Endothelial cell (in vitro differentiated cells): ENCODE measurements around the gene VEGFA. TPM values are rescaled to one million over a fixed set of nuclear protein-coding genes. Genes with fewer than 3 reads are reported as not detected.

Experiments used
- DNase-seq: peaks from one replicate; pipeline ENCODE4 v3.0.0; 2021; ENCODE audit warnings: low spot score
- H3K27ac Mint-ChIP-seq: one replicate; pipeline ENCODE4 v1.8.0; 2021; ENCODE audit warnings: mixed read lengths, inconsistent platforms; ENCODE audit not compliant: unreplicated experiment
- H3K27me3 Mint-ChIP-seq: one replicate; pipeline ENCODE4 v1.8.0; 2021; ENCODE audit warnings: mild to moderate bottlenecking, moderate library complexity, mixed read lengths, inconsistent platforms; ENCODE audit not compliant: unreplicated experiment
- H3K36me3 Mint-ChIP-seq: one replicate; pipeline ENCODE4 v1.8.0; 2021; ENCODE audit warnings: mild to moderate bottlenecking, low read depth, mixed read lengths, inconsistent platforms; ENCODE audit not compliant: unreplicated experiment
- H3K4me1 Mint-ChIP-seq: one replicate; pipeline ENCODE4 v1.8.0; 2021; ENCODE audit warnings: mild to moderate bottlenecking, mixed read lengths, inconsistent platforms; ENCODE audit not compliant: unreplicated experiment
- H3K4me3 Mint-ChIP-seq: one replicate; pipeline ENCODE4 v1.8.0; 2021; ENCODE audit warnings: mild to moderate bottlenecking, mixed read lengths, inconsistent platforms; ENCODE audit not compliant: unreplicated experiment
- H3K9me3 Mint-ChIP-seq: one replicate; pipeline ENCODE4 v1.8.0; 2021; ENCODE audit warnings: mixed read lengths, inconsistent platforms; ENCODE audit not compliant: unreplicated experiment
- total RNA-seq: library from RNA; stranded (reverse); fragmentation: NEBNext Ultra II Directional; extraction: Animal tissue kit (Norgen Biotek cat#: 25700); gene quantifications from one replicate; pipeline ENCODE4 v1.2.1, GENCODE V29; 2021; ENCODE audit not compliant: unreplicated experiment
- TF ChIP-seq, protein P1 (sequence below): fragments of 200-600 bp; sonication (generic); IDR thresholded peaks from one replicate; pipeline ENCODE4 v1.5.0; 2021; ENCODE audit warnings: antibody characterized with exemption; ENCODE audit not compliant: unreplicated experiment

Gene VEGFA
- total RNA-seq, 1 donor from 2014 or later = 3.5 TPM

DNA sequence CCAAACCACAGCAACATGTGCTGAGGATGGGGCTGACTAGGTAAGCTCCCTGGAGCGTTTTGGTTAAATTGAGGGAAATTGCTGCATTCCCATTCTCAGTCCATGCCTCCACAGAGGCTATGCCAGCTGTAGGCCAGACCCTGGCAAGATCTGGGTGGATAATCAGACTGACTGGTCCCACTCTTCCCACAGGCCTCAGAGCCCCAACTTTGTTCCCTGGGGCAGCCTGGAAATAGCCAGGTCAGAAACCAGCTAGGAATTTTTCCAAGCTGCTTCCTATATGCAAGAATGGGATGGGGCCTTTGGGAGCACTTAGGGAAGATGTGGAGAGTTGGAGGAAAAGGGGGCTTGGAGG is 1.5 kb upstream of the VEGFA start:
- Mint-ChIP-seq H3K4me3 (no peak overlapping the region), H3K9me3 (no peaks in the 10 kb centered on the region), H3K27me3 (peaks cover 17% of the 10 kb centered on the region), H3K27ac (no peak overlapping the region), H3K36me3 (no peaks in the 10 kb centered on the region), H3K4me1 (peaks cover 12% of the 10 kb centered on the region)
- TF ChIP-seq, protein P1, sequence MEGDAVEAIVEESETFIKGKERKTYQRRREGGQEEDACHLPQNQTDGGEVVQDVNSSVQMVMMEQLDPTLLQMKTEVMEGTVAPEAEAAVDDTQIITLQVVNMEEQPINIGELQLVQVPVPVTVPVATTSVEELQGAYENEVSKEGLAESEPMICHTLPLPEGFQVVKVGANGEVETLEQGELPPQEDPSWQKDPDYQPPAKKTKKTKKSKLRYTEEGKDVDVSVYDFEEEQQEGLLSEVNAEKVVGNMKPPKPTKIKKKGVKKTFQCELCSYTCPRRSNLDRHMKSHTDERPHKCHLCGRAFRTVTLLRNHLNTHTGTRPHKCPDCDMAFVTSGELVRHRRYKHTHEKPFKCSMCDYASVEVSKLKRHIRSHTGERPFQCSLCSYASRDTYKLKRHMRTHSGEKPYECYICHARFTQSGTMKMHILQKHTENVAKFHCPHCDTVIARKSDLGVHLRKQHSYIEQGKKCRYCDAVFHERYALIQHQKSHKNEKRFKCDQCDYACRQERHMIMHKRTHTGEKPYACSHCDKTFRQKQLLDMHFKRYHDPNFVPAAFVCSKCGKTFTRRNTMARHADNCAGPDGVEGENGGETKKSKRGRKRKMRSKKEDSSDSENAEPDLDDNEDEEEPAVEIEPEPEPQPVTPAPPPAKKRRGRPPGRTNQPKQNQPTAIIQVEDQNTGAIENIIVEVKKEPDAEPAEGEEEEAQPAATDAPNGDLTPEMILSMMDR = no peak
- DNase-seq = no peak

DNA sequence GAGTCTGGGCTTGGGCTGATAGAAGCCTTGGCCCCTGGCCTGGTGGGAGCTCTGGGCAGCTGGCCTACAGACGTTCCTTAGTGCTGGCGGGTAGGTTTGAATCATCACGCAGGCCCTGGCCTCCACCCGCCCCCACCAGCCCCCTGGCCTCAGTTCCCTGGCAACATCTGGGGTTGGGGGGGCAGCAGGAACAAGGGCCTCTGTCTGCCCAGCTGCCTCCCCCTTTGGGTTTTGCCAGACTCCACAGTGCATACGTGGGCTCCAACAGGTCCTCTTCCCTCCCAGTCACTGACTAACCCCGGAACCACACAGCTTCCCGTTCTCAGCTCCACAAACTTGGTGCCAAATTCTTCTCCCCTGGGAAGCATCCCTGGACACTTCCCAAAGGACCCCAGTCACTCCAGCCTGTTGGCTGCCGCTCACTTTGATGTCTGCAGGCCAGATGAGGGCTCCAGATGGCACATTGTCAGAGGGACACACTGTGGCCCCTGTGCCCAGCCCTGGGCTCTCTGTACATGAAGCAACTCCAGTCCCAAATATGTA is 957 bp upstream of the VEGFA start:
- H3K27me3 Mint-ChIP-seq = peaks cover 17% of the 10 kb centered on the region
- no peak overlapping the region for H3K4me3 Mint-ChIP-seq
- TF ChIP-seq, protein P1 = no peak
- H3K27ac Mint-ChIP-seq = no peak overlapping the region
- no peaks in the 10 kb centered on the region for H3K9me3 Mint-ChIP-seq
- no peak for DNase-seq
- H3K36me3 Mint-ChIP-seq = no peaks in the 10 kb centered on the region
- peaks cover 12% of the 10 kb centered on the region for H3K4me1 Mint-ChIP-seq

DNA sequence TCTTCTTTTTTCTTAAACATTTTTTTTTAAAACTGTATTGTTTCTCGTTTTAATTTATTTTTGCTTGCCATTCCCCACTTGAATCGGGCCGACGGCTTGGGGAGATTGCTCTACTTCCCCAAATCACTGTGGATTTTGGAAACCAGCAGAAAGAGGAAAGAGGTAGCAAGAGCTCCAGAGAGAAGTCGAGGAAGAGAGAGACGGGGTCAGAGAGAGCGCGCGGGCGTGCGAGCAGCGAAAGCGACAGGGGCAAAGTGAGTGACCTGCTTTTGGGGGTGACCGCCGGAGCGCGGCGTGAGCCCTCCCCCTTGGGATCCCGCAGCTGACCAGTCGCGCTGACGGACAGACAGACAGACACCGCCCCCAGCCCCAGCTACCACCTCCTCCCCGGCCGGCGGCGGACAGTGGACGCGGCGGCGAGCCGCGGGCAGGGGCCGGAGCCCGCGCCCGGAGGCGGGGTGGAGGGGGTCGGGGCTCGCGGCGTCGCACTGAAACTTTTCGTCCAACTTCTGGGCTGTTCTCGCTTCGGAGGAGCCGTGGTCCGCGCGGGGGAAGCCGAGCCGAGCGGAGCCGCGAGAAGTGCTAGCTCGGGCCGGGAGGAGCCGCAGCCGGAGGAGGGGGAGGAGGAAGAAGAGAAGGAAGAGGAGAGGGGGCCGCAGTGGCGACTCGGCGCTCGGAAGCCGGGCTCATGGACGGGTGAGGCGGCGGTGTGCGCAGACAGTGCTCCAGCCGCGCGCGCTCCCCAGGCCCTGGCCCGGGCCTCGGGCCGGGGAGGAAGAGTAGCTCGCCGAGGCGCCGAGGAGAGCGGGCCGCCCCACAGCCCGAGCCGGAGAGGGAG is 580 bp downstream of the VEGFA start:
- Mint-ChIP-seq H3K27me3 (peaks cover 17% of the 10 kb centered on the region), H3K27ac (peak overlapping the region; percentile 59), H3K36me3 (no peaks in the 10 kb centered on the region), H3K9me3 (no peaks in the 10 kb centered on the region), H3K4me3 (peak overlapping the region; percentile 92), H3K4me1 (peaks cover 17% of the 10 kb centered on the region)
- TF ChIP-seq, protein P1 = no peak
- DNase-seq = peak; percentile 61

DNA sequence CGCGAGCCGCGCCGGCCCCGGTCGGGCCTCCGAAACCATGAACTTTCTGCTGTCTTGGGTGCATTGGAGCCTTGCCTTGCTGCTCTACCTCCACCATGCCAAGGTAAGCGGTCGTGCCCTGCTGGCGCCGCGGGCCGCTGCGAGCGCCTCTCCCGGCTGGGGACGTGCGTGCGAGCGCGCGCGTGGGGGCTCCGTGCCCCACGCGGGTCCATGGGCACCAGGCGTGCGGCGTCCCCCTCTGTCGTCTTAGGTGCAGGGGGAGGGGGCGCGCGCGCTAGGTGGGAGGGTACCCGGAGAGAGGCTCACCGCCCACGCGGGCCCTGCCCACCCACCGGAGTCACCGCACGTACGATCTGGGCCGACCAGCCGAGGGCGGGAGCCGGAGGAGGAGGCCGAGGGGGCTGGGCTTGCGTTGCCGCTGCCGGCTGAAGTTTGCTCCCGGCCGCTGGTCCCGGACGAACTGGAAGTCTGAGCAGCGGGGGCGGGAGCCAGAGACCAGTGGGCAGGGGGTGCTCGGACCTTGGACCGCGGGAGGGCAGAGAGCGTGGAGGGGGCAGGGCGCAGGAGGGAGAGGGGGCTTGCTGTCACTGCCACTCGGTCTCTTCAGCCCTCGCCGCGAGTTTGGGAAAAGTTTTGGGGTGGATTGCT is 1.3 kb downstream of the VEGFA start:
- DNase-seq = peak; percentile 52
- Mint-ChIP-seq H3K4me3 (peak overlapping the region; percentile 69), H3K27me3 (peaks cover 16% of the 10 kb centered on the region), H3K27ac (no peak overlapping the region), H3K4me1 (peaks cover 20% of the 10 kb centered on the region), H3K9me3 (no peaks in the 10 kb centered on the region), H3K36me3 (no peaks in the 10 kb centered on the region)
- TF ChIP-seq, protein P1 = no peak
